Activated CD4-positive, alpha-beta T cell treated with anti-CD3 and anti-CD28 coated beads, Interleukin-2, amount 50 U/mL, for 48 hours (primary cell): ENCODE results near the gene CNTN5.

Experiments used
- DNase-seq, 2 experiments: peaks; one replicate each; pipeline ENCODE4 v3.0.0-alpha.2; 2020

Gene CNTN5

DNA sequence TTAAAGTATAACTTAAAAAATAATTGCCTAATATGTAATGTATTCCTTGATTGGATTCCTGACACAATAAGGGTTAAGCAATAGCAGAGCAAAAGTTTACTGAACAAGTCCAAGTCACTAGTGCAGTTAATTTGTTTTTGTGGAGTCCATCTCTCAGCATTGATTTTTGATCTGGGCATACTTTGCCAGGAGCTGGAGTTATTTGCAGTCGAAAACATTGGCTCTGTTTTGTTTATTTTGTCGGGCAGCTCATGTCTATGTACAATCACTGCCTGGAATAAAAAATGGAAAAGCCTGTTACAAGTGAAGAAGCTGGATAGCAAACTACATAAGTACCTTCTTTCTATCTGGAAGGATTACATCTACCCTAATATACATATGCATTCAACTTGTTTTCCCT is 625.2 kb downstream of the CNTN5 start:
- no peak for DNase-seq

DNA sequence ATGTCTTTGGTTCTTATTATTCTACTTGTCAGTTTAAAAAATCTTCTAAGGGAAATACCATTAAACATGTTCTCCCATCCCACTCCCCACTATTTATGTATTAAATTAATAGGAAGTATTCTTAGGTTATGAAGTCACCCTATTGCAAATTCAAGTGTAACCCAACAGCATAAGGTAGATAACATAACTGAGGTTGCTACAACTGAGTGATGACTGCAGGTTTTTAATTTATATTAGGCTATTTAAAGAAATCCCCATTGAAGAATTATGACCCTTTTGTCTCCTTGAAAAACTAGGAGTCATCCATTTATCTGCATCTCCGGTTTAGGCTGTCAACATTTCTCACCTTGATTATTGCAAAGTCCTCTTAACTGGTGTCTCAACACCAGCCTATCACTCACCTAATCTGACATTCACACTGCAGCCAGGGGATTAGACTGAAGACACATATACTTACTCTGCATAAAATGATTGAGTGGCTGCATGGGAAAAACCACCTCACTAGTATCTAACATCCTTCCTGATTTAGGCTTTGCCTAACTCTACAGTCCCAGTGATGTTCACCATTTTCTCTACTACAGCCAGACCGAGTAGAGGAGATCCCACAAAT is 649.4 kb downstream of the CNTN5 start:
- no peak for DNase-seq

DNA sequence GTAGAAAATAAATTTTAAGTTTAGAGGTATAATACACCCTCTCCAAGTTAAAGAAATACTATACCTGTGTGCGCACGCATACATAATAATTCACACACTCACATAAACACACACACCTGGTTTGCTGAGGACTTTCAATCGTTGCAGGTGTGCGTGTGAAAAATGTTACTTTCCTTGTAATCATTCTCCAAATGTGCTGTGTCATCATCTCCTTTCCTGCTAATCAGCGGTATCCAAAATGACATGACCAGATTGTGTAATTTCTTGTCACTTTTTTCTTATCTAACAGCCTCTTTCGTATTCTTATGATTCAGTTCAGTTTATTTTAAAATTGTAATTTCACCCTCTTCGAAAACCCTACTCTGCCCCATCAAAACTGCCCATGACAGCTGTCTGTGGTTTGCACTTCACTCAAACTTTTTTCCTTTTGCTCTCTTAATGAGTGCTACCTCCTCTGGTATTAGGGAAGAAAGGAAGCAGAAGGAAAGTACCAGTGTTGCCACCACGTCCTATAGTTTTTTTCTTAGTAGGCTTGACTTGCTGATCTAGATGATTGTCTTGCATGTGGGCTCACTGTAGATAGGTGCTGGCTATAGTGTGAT is 651.2 kb downstream of the CNTN5 start:
- no peak for DNase-seq

DNA sequence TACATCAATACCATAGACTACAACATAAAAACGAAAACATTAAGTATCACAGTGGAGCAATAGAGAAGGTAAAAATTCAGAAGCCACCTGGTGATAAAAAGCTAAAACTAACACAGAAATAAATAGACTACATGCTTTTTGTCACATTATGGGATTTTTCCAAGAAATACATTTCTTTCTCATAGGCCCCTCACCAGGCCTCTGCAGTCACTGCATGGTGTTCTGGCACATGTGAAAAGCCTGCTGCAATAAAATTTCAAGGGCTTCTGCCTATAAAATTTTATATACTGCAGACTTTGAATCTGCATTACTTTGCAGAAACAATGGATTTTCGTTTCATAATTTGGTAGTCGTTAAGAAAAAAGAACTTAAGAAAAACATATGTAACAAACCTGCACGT is 655.5 kb downstream of the CNTN5 start:
- DNase-seq, result no peak

DNA sequence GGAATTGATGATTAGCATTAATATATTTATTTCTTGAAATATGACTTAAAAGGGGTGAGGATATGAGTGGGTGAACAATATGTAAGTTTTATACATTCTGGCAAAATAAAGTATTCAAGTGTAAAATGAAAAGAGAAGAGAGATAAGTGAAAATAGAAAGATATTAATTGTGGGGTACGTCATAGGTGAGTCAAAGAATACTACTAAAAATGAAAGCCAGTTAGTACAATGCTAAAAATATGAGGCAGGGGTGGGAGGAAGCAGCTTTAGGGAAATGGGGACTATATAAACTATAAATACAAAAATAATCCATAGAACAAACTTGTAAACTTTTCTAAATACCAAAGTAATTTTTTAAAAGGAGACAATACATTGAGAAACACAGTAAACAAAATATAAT is 661.4 kb downstream of the CNTN5 start:
- no peak for DNase-seq

DNA sequence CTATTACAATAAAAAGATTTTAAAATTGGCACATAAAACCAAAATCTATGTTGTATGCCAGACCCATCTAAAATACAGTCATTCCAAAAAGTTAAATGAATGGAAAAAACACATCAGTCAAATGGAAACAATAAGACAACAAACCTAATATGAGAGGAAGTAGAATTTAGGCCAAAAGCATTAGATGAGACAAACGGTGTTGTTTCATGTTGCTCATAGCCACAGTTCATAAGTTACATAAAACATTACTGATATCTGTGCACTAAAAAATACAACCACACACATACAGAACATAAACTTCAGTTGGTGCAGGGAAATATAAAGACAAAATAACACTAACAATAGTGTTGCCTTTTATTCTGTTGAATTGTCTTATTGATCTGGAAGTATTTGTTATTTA is 661.9 kb downstream of the CNTN5 start:
- no peak for DNase-seq

DNA sequence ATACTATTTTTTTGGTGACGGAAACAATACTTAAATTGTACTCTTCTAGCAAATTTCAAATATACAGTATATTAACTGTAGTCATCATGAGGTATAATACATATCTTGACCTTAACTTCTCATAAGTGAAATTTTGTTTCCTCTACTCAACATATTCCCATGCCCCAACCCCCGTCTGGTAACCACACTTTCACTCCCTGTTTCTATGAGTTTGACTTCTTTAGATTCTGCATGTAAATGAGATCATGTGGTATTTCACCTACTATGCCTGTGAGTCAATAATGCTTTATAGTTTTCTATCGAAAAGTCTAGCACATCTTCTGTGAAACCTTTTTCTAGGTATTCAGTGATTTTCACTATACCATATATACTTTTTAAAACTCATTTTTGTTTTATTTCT is 663.2 kb downstream of the CNTN5 start:
- DNase-seq, result no peak

DNA sequence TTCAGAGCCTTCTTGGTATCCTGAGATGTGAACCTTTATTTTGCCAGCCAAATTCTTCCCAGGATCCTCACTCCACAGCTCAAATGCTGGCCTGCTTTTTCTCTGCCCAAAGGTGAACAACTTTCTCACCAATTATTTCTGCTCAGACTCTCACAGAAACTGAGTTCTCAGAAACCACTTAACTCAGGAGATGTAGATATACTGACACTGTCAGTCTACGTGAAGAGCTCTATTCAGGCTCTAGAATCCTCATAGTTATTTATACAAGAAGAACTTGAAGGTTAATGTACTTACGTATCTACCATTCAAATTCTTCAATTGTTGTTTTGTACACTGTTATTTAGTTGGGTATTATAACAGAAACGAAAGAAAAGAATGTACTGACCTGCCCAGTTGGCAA is 666.1 kb downstream of the CNTN5 start:
- no peak for DNase-seq

DNA sequence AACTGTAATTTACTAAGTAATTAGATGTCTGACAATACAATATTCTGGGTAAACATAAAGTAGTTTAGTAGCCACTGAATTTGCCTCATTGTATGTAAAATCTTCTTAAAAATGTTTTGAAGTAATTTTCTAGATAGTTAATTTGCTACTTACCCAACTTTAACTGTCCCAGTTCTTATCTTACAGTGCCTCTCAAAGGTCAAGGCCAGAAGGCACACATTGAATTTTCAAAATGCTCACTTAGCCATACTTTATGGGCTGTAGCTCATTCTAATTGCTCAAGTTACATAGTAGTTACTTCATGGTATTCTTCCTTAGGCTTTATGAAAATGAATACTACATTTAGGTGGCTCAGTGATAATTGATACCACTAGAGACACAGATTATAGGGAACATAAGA is 666.6 kb downstream of the CNTN5 start:
- DNase-seq, result no peak

DNA sequence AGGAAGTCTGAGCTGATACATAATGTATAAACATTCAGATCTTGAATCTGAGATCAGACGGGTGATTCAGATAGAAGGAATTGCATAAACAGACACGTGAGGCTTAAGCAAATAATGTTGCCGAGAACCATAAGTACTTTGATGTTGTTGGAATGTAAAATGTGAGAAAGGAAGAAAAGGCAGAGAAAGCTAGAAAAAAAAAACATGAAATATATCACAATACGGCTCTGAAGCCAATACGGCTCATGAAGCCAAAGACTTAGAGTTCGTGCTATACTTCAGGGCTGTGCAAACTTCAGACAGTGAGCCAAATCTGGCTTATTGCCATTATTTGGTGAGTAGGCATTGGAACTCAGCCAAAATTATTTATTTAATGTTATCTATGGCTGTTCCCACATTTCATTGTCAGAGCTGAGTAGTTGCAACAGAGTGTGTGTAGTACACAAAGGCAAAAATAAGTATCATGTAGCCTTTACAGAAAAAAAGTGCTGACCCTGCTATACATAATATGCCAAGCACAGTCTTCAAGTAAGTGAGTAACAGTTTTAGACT is 673.3 kb downstream of the CNTN5 start:
- DNase-seq, result no peak

DNA sequence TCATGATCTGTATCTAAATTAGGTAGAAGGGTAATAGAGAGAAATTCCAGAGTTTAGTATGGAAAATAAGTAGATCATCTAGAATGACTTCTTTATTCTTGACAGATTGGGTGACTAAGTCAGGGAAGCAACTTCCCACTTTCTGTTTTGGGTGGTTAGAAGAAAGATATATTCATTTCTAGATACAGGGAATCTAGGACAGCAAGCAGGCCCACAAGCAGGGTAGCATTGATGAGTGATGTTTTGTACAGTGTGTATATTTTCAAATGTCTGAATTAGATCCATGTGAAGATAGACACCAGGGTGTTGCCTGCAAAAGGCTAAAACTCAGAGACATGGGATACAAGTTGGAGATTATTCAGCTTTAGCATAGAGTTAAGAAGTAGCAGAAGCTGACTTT is 674.4 kb downstream of the CNTN5 start:
- DNase-seq, result no peak

DNA sequence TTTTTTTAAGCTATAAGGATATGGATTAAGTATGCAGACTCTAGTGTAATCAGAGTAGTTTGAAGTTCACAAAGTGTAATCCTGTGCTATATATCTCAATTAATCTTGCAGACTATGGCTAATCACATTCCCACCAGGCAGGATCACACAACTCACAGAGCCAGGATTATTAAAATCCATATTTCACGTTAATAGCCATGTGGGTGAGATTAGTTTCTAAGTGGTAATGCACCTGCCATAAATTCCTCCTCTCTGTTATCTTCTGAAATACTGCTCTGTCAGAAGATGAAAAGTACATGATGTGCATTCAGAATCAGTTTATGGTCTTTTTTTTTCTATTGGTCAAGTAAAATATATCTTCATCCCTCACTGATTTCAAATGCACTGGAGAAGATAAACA is 686.1 kb downstream of the CNTN5 start:
- DNase-seq, result no peak

DNA sequence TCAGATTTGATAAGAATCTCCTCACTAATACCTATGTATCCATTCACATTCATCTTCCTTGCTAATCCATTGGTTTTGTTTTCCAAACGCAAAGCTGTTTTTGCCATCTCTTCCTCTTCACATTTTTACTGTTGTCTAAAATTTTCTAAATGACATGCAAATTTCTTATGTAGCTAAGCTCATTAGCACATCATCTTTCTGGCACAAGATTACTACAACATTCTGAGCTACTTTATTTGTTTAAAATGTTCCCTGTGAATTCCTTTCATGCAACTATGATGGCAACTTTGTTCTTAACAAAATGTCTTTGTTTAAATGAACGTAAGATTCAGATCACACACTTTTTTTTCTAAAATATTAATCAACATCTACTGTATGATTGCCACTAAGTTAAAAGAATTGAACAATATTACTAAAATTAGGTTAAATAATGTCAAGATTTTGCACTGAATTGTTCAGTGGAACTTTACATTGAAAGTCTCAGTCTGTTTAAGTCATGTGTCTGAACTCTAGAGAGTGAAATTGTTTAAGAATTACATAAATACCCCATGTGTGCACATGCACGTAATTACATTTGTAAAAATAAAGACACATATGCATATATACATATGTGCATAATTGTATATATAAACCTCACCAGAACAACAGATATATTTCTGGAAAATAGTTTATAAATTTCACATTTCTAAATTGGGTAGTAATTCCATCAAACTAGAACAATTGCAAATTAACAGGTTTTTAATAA is 688.4 kb downstream of the CNTN5 start:
- DNase-seq, result no peak

DNA sequence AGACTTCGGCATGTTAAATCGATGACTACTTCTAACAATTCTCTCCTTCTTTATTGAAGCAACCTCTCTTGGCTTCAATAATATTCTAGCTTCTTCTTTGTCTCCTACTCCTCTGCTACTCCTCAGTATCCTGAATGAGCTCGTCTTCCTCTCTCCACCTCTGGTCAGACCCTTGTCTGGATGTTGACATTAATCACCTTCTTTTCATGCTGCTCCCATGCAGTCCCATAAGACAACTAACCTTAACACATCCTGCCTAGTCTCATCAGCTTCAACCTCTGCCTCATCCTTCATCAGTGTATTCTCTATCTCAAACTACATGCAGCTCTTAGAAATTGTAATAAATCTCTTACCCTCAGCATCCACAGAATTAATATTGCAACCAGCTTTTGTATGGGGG is 695.6 kb downstream of the CNTN5 start:
- DNase-seq, result no peak

DNA sequence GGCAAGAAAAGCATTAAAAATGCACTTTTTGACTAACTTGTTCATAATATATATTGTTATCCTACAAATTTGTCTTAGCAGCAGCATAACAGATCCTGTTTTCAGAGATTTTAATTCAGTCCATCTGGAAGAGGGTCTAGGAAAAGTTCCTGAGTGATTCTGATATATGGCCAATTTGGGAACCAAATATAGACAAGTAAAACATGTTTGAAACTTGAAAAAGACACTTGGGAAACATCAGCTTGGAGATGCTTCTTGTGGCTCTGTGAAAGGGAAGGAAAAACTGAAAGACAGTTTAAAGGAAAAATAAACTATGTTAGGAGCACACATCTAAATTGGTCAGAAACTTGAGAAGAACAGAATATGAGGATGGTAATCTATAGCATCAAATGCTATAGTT is 697.5 kb downstream of the CNTN5 start:
- no peak for DNase-seq

DNA sequence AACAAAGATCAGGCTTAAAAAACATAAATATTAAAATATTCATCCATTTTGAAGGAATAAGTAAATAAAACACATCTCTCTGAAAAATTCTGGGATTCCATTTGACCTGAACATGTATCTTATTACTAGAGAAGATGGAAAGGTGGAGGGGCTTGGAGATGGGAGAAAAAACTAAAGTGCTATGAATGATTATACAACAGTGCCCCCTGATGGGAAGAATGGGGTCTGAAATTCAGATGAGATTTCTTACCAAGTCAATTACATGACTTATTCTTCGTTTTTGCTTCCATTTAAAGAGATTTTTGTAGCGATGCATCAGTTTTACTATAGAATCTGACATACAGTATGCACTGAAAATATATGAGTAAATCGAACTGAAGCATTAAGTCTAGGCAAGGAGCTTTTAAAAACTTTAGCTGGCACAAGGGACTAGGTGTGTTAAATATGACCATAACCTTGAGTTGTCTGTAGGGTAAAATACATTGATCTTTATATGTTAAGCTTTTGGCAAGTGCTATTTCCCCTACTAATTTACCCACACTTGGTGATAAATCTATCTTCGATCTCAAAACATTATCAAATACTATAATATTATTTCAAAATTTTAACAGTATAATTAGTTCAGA is 718.8 kb downstream of the CNTN5 start:
- DNase-seq, result no peak

DNA sequence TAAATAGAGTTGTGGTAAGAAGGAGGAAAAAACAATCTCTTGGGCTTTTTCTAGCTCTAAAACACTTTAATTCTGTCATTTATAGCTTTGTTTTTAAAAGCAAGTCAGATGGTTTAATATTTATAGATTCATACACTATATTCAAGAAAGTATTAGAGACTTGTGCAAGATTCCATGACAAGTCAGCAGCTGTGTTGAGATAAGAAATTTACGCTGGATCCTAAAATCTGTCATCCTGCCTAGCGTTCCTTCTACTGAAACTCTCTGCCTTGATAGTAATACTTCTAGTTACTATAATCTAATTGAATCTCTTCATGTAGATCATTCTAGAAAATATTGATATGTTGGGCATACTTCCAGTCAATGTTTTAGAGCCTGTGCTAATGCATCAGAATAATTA is 721.8 kb downstream of the CNTN5 start:
- DNase-seq, result no peak

DNA sequence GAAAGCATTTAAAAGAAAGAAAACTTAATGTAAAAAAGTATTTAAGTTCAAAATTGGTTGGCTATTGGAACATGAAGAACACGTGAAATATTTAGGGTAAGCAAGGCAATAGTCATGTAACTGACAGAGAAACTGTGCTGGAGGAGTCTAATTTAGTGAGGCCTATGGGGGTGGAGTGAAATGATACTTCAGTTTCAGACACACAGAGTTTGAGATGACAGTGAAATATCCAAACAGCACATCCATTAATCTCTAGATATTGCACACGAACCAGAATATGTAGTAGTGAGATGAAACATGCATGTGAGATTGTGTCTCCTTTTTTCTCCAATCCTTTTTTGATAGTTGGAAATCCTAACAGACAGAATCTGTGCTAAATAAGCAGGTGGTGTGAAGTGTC is 739.0 kb downstream of the CNTN5 start:
- no peak for DNase-seq

DNA sequence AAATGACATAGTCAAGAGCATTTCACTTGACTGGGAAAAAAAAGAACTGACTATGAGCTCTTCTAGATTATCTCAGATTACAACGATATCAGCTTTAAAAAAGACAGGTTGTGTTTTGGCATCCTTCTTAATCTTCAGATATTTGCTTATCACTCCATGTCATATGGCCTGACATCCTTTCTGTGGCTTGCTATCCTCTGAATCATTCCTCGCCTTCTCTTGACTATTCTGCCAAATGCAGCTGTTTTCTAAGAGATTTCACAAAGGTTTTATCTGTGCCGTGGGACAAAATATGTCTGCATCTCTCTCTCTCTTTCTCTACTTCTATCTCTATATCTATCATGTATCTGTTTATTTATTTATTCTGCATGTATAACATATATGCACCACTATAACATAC is 746.1 kb downstream of the CNTN5 start:
- DNase-seq, result no peak

DNA sequence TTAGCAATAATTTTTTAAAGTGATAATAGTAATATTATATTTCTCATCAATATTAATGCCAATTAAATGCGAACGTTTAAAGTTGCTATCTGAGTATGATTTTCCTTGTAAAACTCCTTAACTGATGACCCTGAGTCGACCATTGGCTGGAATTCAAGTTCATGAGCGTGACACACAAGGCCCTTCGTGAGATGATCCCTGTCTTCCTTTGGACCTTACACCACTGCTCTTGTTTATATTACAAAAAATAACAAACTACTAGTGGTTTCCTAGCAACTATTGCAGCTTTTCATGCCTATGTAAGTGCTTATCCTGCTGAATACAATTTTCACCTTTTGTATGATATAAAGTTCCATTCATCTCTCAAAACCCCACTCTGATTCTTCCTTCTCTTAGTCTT is 752.9 kb downstream of the CNTN5 start:
- DNase-seq, result no peak

DNA sequence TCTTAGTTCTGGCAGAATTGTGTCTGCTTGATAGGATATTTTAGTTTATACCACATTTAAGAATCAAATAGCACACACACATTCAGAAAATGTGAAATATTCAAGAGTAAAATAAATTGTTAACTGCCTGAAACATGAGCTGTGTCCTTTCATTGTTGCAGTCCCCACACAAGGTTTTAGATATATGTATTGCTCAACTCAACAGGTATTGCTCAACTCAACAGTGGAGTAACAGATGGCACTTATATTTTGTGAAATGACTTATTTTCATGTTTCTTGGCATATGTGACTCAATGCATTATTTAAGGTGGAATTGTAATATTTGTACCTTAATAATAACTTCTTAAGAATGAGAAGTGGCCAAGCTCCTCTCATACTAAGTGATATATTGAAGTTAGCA is 760.3 kb downstream of the CNTN5 start:
- DNase-seq, result no peak

DNA sequence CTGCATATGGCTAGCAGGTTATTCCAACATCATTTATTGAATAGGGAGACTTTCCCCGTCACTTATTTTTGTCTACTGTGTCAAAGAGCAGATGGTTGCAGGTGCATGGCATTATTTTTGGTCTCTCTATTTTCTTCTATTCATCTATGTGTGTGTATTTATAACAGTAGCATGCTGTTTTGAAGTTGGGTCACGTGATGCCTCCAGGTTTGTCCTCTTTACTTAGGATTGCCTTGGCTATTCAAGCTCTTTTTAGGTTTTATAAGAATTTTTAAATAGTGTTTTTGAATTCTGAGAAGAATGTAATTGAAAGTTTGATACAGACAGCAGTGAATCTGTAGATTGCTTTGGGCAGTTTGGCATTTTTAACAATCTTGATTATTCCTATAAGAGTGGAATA is 770.6 kb downstream of the CNTN5 start:
- DNase-seq, result no peak

DNA sequence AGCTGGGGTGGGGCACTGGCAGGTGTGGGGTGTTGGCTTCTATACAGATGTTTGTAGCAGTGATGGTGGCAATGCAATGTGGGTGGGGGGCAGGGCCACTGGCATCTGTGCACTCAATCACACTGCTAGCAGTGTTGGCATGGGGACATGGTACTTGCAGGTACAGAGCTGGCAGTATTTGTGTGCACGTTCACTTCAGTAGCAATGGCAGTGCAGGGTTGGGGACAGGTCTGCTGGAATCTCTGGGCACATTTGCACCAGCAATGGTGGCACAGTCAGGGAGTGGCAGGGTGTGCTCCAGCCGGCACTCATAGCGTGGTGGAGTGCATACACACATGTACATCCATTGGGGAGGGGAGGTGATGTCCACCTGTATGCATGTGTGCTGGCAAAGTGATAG is 775.2 kb downstream of the CNTN5 start:
- no peak for DNase-seq

DNA sequence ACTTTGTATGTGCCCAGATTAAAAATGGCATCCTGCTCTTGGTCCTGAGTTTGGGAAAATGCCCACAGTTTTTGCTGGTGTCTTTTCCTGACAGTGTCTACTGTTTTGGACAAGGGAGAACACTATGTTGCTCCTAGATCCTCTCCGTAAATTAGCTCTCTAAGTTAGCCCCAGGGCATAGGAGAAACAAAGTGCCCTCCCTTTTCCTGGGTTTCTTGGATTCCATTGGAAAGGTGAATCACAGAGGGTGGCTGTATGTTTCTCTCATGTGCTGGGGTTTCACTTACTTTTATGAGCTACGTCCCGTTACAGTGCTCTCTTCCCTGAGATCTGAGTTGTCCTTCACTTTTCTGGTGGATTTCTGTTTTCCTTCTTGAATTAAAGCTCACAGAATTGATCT is 782.8 kb downstream of the CNTN5 start:
- DNase-seq, result no peak
